Measurements from ENCODE around the gene PDK1. TPM values are rescaled to one million over a fixed set of nuclear protein-coding genes. Genes with fewer than 3 reads are reported as not detected.
"Not testable (repeated sequence)": the region's sequence is repeated elsewhere in the genome, so short reads cannot be mapped to it uniquely, and the experiment has no call there.

PDK1 gene
- total RNA-seq, 2 experiments from 2014 or later = 19.2 to 26.0 TPM

- Mint-ChIP-seq H3K4me1 (peaks cover 23% of the 10 kb centered on the region), H3K36me3 (peaks cover 35% of the 10 kb centered on the region), H3K4me3 (no peak overlapping the region), H3K27me3 (no peaks in the 10 kb centered on the region), H3K27ac (no peak overlapping the region), H3K9me3 (ENCODE audit: low read depth) (no peaks in the 10 kb centered on the region)
- DNase-seq (no peak), ATAC-seq (no peak)
- CTCF ChIA-PET = no interaction called here
Observed at GRCh38 chr2:172560721-172561120, 4.8 kb downstream of the PDK1 start.

GRCh38 chr2:172561270-172561669 lies 5.4 kb downstream of the PDK1 start:
- DNase-seq = no peak
- no peaks in the 10 kb centered on the region for H3K9me3 Mint-ChIP-seq (ENCODE audit: low read depth)
- CTCF ChIA-PET = no interaction called here
- no peaks in the 10 kb centered on the region for H3K27me3 Mint-ChIP-seq
- no peak overlapping the region for H3K4me3 Mint-ChIP-seq
- H3K36me3 Mint-ChIP-seq = peaks cover 39% of the 10 kb centered on the region
- ATAC-seq = no peak
- H3K4me1 Mint-ChIP-seq = peaks cover 23% of the 10 kb centered on the region
- no peak overlapping the region for H3K27ac Mint-ChIP-seq

- no peaks in the 10 kb centered on the region for H3K27me3 Mint-ChIP-seq
- no peak overlapping the region for H3K27ac Mint-ChIP-seq
- H3K4me3 Mint-ChIP-seq = no peak overlapping the region
- no peaks in the 10 kb centered on the region for H3K9me3 Mint-ChIP-seq (ENCODE audit: low read depth)
- H3K4me1 Mint-ChIP-seq = peaks cover 14% of the 10 kb centered on the region
- ATAC-seq = no peak
- peaks cover 44% of the 10 kb centered on the region for H3K36me3 Mint-ChIP-seq
- no peak for DNase-seq
- CTCF ChIA-PET = interaction anchor here (0.7 kb wide), 1 partner anchor 27 kb away, joined by 3 read pairs; no protein-coding TSS in a partner anchor
Observed at GRCh38 chr2:172562298-172562697, 6.4 kb downstream of the PDK1 start.

- CTCF ChIA-PET = interaction anchor here (0.7 kb wide), 1 partner anchor 102 kb away, joined by 3 read pairs; no protein-coding TSS in a partner anchor
- H3K27ac Mint-ChIP-seq = no peak overlapping the region
- H3K9me3 Mint-ChIP-seq (ENCODE audit: low read depth) = no peaks in the 10 kb centered on the region
- ATAC-seq (no peak), DNase-seq (no peak)
- peaks cover 52% of the 10 kb centered on the region for H3K36me3 Mint-ChIP-seq
- H3K4me3 Mint-ChIP-seq = no peak overlapping the region
- no peaks in the 10 kb centered on the region for H3K27me3 Mint-ChIP-seq
- no peaks in the 10 kb centered on the region for H3K4me1 Mint-ChIP-seq
Observed at GRCh38 chr2:172564376-172564775, 8.5 kb downstream of the PDK1 start.

- Mint-ChIP-seq H3K27ac (no peak overlapping the region), H3K9me3 (ENCODE audit: low read depth) (peaks cover 11% of the 10 kb centered on the region), H3K36me3 (peaks cover 72% of the 10 kb centered on the region), H3K27me3 (no peaks in the 10 kb centered on the region), H3K4me1 (no peaks in the 10 kb centered on the region), H3K4me3 (no peak overlapping the region)
- ATAC-seq = no peak
- CTCF ChIA-PET = no interaction called here
- DNase-seq = no peak
Observed at GRCh38 chr2:172571245-172571644, 15.4 kb downstream of the PDK1 start.

- no peaks in the 10 kb centered on the region for H3K4me1 Mint-ChIP-seq
- no peak overlapping the region for H3K4me3 Mint-ChIP-seq
- DNase-seq = no peak
- peaks cover 20% of the 10 kb centered on the region for H3K9me3 Mint-ChIP-seq (ENCODE audit: low read depth)
- no peak for ATAC-seq
- H3K36me3 Mint-ChIP-seq = peaks cover 78% of the 10 kb centered on the region
- CTCF ChIA-PET = no interaction called here
- H3K27ac Mint-ChIP-seq = no peak overlapping the region
- no peaks in the 10 kb centered on the region for H3K27me3 Mint-ChIP-seq
Observed at GRCh38 chr2:172572981-172573380, 17.1 kb downstream of the PDK1 start.

GRCh38 chr2:172574965-172575364 lies 19.1 kb downstream of the PDK1 start:
- H3K36me3 Mint-ChIP-seq = peaks cover 84% of the 10 kb centered on the region
- DNase-seq (no peak), ATAC-seq (no peak)
- H3K9me3 Mint-ChIP-seq (ENCODE audit: low read depth) = peaks cover 28% of the 10 kb centered on the region
- no peak overlapping the region for H3K27ac Mint-ChIP-seq
- H3K4me3 Mint-ChIP-seq = no peak overlapping the region
- CTCF ChIA-PET = no interaction called here
- H3K27me3 Mint-ChIP-seq = no peaks in the 10 kb centered on the region
- H3K4me1 Mint-ChIP-seq = no peaks in the 10 kb centered on the region

- ATAC-seq (no peak), DNase-seq (no peak)
- CTCF ChIA-PET = interaction anchor here (1.8 kb wide), 1 partner anchor 16 kb away, joined by 5 read pairs; no protein-coding TSS in a partner anchor
- Mint-ChIP-seq H3K9me3 (ENCODE audit: low read depth) (peaks cover 30% of the 10 kb centered on the region), H3K27me3 (no peaks in the 10 kb centered on the region), H3K4me1 (peaks cover 2% of the 10 kb centered on the region), H3K27ac (no peak overlapping the region), H3K4me3 (no peak overlapping the region), H3K36me3 (peaks cover 88% of the 10 kb centered on the region)
Observed at GRCh38 chr2:172578054-172578453, 22.2 kb downstream of the PDK1 start.

GRCh38 chr2:172578860-172579512 lies 23.1 kb downstream of the PDK1 start:
- Mint-ChIP-seq H3K9me3 (ENCODE audit: low read depth) (peaks cover 28% of the 10 kb centered on the region), H3K4me1 (peaks cover 2% of the 10 kb centered on the region), H3K36me3 (peaks cover 82% of the 10 kb centered on the region), H3K27ac (no peak overlapping the region), H3K4me3 (no peak overlapping the region), H3K27me3 (no peaks in the 10 kb centered on the region)
- CTCF ChIA-PET = interaction anchor here (0.7 to 1.8 kb wide), 2 partner anchors 15 to 54 kb away, joined by 5 read pairs; no protein-coding TSS in a partner anchor
- ATAC-seq (no peak), DNase-seq (no peak)

- CTCF ChIA-PET = no interaction called here
- no peak for DNase-seq
- peaks cover 20% of the 10 kb centered on the region for H3K9me3 Mint-ChIP-seq (ENCODE audit: low read depth)
- no peaks in the 10 kb centered on the region for H3K27me3 Mint-ChIP-seq
- peaks cover 75% of the 10 kb centered on the region for H3K36me3 Mint-ChIP-seq
- H3K27ac Mint-ChIP-seq = no peak overlapping the region
- peaks cover 3% of the 10 kb centered on the region for H3K4me1 Mint-ChIP-seq
- ATAC-seq = no peak
- H3K4me3 Mint-ChIP-seq = no peak overlapping the region
Observed at GRCh38 chr2:172580544-172580943, 24.7 kb downstream of the PDK1 start.

- H3K27ac Mint-ChIP-seq = no peak overlapping the region
- H3K9me3 Mint-ChIP-seq (ENCODE audit: low read depth) = peaks cover 12% of the 10 kb centered on the region
- H3K36me3 Mint-ChIP-seq = peaks cover 74% of the 10 kb centered on the region
- CTCF ChIA-PET = interaction anchor here (0.7 kb wide), 1 partner anchor 1268 kb away, joined by 3 read pairs; no protein-coding TSS in a partner anchor
- no peak overlapping the region for H3K4me3 Mint-ChIP-seq
- peaks cover 21% of the 10 kb centered on the region for H3K4me1 Mint-ChIP-seq
- ATAC-seq = no peak
- no peak for DNase-seq
- no peaks in the 10 kb centered on the region for H3K27me3 Mint-ChIP-seq
Observed at GRCh38 chr2:172582656-172583055, 26.8 kb downstream of the PDK1 start.

GRCh38 chr2:172586245-172586891 lies 30.5 kb downstream of the PDK1 start:
- H3K27me3 Mint-ChIP-seq = no peaks in the 10 kb centered on the region
- DNase-seq = no peak
- H3K36me3 Mint-ChIP-seq = peaks cover 76% of the 10 kb centered on the region
- H3K4me3 Mint-ChIP-seq = peak overlapping the region; percentile 5
- peak overlapping the region; percentile 42 for H3K27ac Mint-ChIP-seq
- CTCF ChIA-PET = interaction anchor here (1.7 kb wide), 1 partner anchor 12 kb away, joined by 7 read pairs; no protein-coding TSS in a partner anchor
- ATAC-seq = peak; percentile 51
- peaks cover 27% of the 10 kb centered on the region for H3K4me1 Mint-ChIP-seq
- H3K9me3 Mint-ChIP-seq (ENCODE audit: low read depth) = peaks cover 4% of the 10 kb centered on the region

- not testable (repeated sequence) for H3K27me3 Mint-ChIP-seq; H3K9me3 Mint-ChIP-seq (ENCODE audit: low read depth); H3K4me3 Mint-ChIP-seq
- H3K36me3 Mint-ChIP-seq = peaks cover 68% of the 10 kb centered on the region
- ATAC-seq (peak; percentile 33), DNase-seq (peak; percentile 61)
- CTCF ChIA-PET = interaction anchor here (0.9 to 1.7 kb wide), 3 partner anchors 11 to 123 kb away, joined by 3 to 7 read pairs (median 3); no protein-coding TSS in a partner anchor
- peak overlapping the region; percentile 30 for H3K27ac Mint-ChIP-seq
- H3K4me1 Mint-ChIP-seq = peaks cover 25% of the 10 kb centered on the region
Observed at GRCh38 chr2:172587231-172587630, 31.3 kb downstream of the PDK1 start.

GRCh38 chr2:172588931-172589330 lies 33.0 kb downstream of the PDK1 start:
- CTCF ChIA-PET = interaction anchor here (0.6 kb wide), 1 partner anchor 27 kb away, joined by 3 read pairs; no protein-coding TSS in a partner anchor
- Mint-ChIP-seq H3K36me3 (peaks cover 68% of the 10 kb centered on the region), H3K4me1 (peaks cover 25% of the 10 kb centered on the region), H3K4me3 (no peak overlapping the region), H3K27me3 (no peaks in the 10 kb centered on the region), H3K9me3 (ENCODE audit: low read depth) (peaks cover 2% of the 10 kb centered on the region), H3K27ac (no peak overlapping the region)
- ATAC-seq (no peak), DNase-seq (no peak)

Data from activated CD8-positive, alpha-beta memory T cell treated with anti-CD3 and anti-CD28 coated beads, Interleukin-2, amount 10 ng/mL, durations not matched to agents 7 days and 5 days (primary cell).